RWPE2 (cell line): ENCODE results near the gene NID1.

Experiments
- ATAC-seq: fragments of 200-7000 bp; cut with Tn5 transposase; 3 replicates; pipeline ENCODE4 v1.9.1; 2021; ENCODE audit warnings: low read depth
- DNase-seq: peaks from one replicate; pipeline ENCODE4 v3.0.0-alpha.2; 2020; ENCODE audit warnings: low spot score
- H3K27ac ChIP-seq: fragments of 450-650 bp; 2 replicates; pipeline ENCODE4 v1.5.1; 2017; ENCODE audit warnings: mild to moderate bottlenecking; ENCODE audit not compliant: poor library complexity, severe bottlenecking
- H3K27me3 ChIP-seq: fragments of 250-450 bp; sonication (Bioruptor Pico); 2 replicates; pipeline ENCODE4 v1.5.1; 2021; ENCODE audit warnings: mild to moderate bottlenecking, moderate library complexity; ENCODE audit not compliant: insufficient read depth, poor library complexity, severe bottlenecking
- H3K36me3 ChIP-seq: fragments of 250-450 bp; sonication (Bioruptor Pico); 2 replicates; pipeline ENCODE4 v1.5.1; 2020; ENCODE audit warnings: low read depth, mild to moderate bottlenecking, moderate library complexity
- H3K4me1 ChIP-seq: fragments of 250-450 bp; sonication (Bioruptor Pico); 2 replicates; pipeline ENCODE4 v1.5.1; 2021; ENCODE audit warnings: mild to moderate bottlenecking, moderate library complexity; ENCODE audit not compliant: insufficient read depth, poor library complexity, severe bottlenecking
- H3K4me3 ChIP-seq: fragments of 250-450 bp; sonication (Bioruptor Pico); 2 replicates; pipeline ENCODE4 v1.5.1; 2021; ENCODE audit warnings: mild to moderate bottlenecking, moderate library complexity; ENCODE audit not compliant: severe bottlenecking
- H3K9me3 ChIP-seq: fragments of 250-450 bp; sonication (Bioruptor Pico); 2 replicates; pipeline ENCODE4 v1.5.1; 2021; ENCODE audit warnings: mild to moderate bottlenecking, moderate library complexity; ENCODE audit not compliant: severe bottlenecking
- TF ChIP-seq, protein P1 (sequence below): fragments of 450-650 bp; IDR thresholded peaks from one replicate; pipeline ENCODE4 v1.5.1; 2017; ENCODE audit warnings: mild to moderate bottlenecking, moderate library complexity; ENCODE audit not compliant: poor library complexity, severe bottlenecking

The NID1 gene

DNA sequence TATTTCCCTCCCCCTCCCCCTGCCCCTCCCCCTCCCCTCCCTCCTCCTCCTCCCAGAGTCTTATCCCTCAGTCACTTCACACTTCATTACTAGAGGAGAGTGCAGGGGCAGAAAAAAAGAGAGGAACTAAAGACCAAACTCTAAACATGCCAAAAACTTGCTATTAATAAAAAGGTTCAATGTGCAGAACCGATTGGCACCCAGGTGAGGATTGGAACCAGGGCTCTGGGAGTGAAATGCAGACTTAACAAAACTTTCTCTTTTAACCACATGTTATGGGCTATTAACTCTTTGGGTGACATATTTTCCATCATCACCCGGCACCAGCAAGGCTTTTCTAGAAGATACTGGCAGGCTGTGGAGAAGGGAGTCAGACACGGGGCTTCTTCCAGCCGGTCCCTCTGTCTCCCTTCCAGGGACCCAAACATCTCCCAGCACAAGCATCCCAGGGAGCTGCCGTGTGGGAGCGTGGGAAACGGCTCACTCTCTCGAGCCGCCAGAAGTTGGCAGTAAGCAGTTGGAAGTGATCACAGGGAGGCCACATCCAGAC is 13.6 kb downstream of the NID1 start:
- DNase-seq (no peak), ATAC-seq (no peak)
- H3K27ac ChIP-seq: no peak overlapping the region
- no peaks in the 10 kb centered on the region for H3K9me3 ChIP-seq
- H3K27me3 ChIP-seq: no peaks in the 10 kb centered on the region
- no peaks in the 10 kb centered on the region for H3K4me1 ChIP-seq
- no peaks in the 10 kb centered on the region for H3K36me3 ChIP-seq
- TF ChIP-seq, protein P1, sequence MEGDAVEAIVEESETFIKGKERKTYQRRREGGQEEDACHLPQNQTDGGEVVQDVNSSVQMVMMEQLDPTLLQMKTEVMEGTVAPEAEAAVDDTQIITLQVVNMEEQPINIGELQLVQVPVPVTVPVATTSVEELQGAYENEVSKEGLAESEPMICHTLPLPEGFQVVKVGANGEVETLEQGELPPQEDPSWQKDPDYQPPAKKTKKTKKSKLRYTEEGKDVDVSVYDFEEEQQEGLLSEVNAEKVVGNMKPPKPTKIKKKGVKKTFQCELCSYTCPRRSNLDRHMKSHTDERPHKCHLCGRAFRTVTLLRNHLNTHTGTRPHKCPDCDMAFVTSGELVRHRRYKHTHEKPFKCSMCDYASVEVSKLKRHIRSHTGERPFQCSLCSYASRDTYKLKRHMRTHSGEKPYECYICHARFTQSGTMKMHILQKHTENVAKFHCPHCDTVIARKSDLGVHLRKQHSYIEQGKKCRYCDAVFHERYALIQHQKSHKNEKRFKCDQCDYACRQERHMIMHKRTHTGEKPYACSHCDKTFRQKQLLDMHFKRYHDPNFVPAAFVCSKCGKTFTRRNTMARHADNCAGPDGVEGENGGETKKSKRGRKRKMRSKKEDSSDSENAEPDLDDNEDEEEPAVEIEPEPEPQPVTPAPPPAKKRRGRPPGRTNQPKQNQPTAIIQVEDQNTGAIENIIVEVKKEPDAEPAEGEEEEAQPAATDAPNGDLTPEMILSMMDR: no peak
- H3K4me3 ChIP-seq: no peak overlapping the region

DNA sequence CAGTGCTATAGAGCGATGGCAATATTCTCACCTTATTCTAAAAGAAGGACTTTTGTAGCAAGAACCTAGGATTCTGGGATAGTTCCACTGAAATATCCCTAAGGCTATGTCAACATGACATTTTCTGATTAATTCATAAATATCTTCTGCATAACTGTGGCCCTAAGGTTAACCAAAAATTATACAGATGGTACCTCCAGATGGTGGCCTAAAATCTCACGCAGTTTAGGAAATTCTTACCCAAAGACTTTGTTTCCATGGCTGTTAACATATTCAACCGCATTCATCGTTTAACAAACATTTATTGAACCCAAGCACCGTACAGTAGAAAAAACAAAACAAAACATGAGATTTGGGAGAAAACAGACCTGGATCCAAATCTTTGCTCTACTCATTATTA is 19.1 kb downstream of the NID1 start:
- ATAC-seq: no peak
- H3K9me3 ChIP-seq: no peaks in the 10 kb centered on the region
- DNase-seq: no peak
- no peak overlapping the region for H3K27ac ChIP-seq
- H3K4me1 ChIP-seq: no peaks in the 10 kb centered on the region
- peaks cover 3% of the 10 kb centered on the region; the same call in 1 of the 2 replicates for H3K36me3 ChIP-seq
- no peak overlapping the region for H3K4me3 ChIP-seq
- TF ChIP-seq, protein P1: no peak
- H3K27me3 ChIP-seq: no peaks in the 10 kb centered on the region

DNA sequence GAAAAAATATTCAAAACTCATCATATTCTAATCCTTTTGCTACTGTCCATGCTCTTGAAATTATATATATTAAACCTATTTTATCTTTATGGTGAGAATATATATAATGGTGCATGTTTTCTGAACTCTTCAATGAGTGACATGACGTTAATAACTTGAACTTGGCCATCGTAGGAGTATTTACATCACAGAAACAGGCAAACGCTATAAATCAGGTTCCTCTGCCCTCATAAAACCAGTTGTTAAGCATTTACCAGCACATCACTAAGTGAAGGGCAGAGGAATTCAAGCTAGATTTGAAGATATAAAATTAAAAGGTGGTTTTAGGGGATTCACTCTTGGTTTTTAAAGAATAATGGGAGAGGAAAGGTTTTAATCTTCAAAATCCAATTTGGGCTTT is 20.5 kb downstream of the NID1 start:
- Histone ChIP-seq H3K27ac (no peak overlapping the region), H3K36me3 (peaks cover 3% of the 10 kb centered on the region; the same call in 1 of the 2 replicates), H3K4me3 (no peak overlapping the region), H3K9me3 (no peaks in the 10 kb centered on the region), H3K4me1 (no peaks in the 10 kb centered on the region), H3K27me3 (no peaks in the 10 kb centered on the region)
- TF ChIP-seq, protein P1: no peak
- DNase-seq (no peak), ATAC-seq (no peak)

DNA sequence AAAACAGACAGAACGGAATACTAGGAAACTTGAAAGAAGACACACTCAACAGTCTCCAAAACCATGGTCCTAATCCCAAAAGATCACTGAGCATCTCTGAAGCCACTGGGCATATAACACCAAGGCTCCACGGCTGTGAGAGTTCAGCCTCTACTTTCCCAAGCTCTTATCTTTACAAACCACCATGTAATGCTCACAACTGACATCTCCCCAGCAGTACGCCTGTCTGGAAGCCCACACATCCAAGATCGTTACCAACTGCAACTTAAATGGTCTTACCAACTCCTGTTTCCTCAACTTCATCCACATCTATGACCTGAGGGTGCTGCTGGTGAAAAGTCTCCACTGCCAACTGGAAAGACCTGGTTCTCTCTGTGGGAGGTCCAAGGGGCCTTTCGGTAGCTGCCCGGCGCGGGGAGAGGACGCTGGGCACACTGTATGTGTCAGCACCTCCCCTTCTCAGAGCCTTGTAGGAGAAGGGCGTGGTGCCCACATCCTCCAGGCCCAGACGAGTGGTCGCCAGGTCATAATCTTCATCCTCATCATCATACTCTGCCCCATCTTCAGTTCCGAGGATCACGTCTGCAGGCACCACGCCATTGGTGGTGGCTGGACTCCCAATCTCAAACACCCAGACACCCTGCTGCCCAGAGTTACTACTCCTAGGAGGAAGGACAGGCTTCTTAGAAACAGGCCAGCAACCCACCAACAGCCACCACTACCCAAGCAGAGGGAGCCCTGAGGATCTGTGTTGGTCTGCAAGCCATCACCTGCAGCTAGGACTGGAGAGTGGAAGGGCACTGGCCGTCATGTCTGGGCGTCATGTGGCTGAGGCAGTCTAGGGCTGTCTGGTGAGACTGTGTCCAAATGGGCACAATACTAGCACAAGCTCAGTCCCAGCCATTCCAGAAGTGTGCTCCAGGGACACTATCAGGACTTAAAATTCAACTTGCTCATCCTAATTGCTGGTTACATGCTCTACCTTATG is 23.0 kb downstream of the NID1 start:
- Histone ChIP-seq H3K27me3 (no peaks in the 10 kb centered on the region), H3K9me3 (no peaks in the 10 kb centered on the region), H3K4me3 (no peak overlapping the region), H3K27ac (no peak overlapping the region), H3K4me1 (no peaks in the 10 kb centered on the region), H3K36me3 (peaks cover 3% of the 10 kb centered on the region; the same call in 1 of the 2 replicates)
- no peak for ATAC-seq
- DNase-seq: no peak
- TF ChIP-seq, protein P1: no peak
